Globus pallidus (tissue), 1 donor: ENCODE measurements around the gene TMEM164.

ENCODE experiments used
- DNase-seq: peaks from one replicate; pipeline ENCODE4 v3.0.0-alpha.2; 2015; ENCODE audit warnings: low spot score

Gene TMEM164

GRCh38 chrX:110167952-110168451, 165.1 kb downstream of the TMEM164 start:
- DNase-seq, result no peak

- DNase-seq, result no peak
These were observed 165.7 kb downstream of the TMEM164 start for GRCh38 chrX:110168585-110168984.

GRCh38 chrX:110170029-110170428, 167.1 kb downstream of the TMEM164 start:
- no peak for DNase-seq

GRCh38 chrX:110171442-110171841, 168.5 kb downstream of the TMEM164 start:
- DNase-seq, result no peak

- no peak for DNase-seq
These were observed 169.3 kb downstream of the TMEM164 start for GRCh38 chrX:110172215-110172614.

- no peak for DNase-seq
These were observed 170.6 kb downstream of the TMEM164 start for GRCh38 chrX:110173192-110174175.

- DNase-seq, result no peak
These were observed 172.2 kb downstream of the TMEM164 start for GRCh38 chrX:110175146-110175545.

- no peak for DNase-seq
These were observed 172.8 kb downstream of the TMEM164 start for GRCh38 chrX:110175696-110176095.

GRCh38 chrX:110178179-110178865, 175.4 kb downstream of the TMEM164 start:
- DNase-seq, result no peak

GRCh38 chrX:110180176-110180927, 177.4 kb downstream of the TMEM164 start:
- no peak for DNase-seq

GRCh38 chrX:110180928-110181310, 178.0 kb downstream of the TMEM164 start:
- DNase-seq, result no peak

- no peak for DNase-seq
These were observed 178.7 kb downstream of the TMEM164 start for GRCh38 chrX:110181459-110182137.

GRCh38 chrX:110182362-110182761, 179.4 kb downstream of the TMEM164 start:
- no peak for DNase-seq

- no peak for DNase-seq
These were observed 180.0 kb downstream of the TMEM164 start for GRCh38 chrX:110182865-110183264.

GRCh38 chrX:110183314-110183713, 180.4 kb downstream of the TMEM164 start:
- DNase-seq, result no peak

- DNase-seq, result no peak
These were observed 186.0 kb downstream of the TMEM164 start for GRCh38 chrX:110188701-110189558.

- DNase-seq, result no peak
These were observed 189.6 kb downstream of the TMEM164 start for GRCh38 chrX:110192516-110192915.

- no peak for DNase-seq
These were observed 192.1 kb downstream of the TMEM164 start for GRCh38 chrX:110194977-110195376.

- DNase-seq, result no peak
These were observed 198.9 kb downstream of the TMEM164 start for GRCh38 chrX:110201799-110202198.

GRCh38 chrX:110204986-110205385, 202.1 kb downstream of the TMEM164 start:
- no peak for DNase-seq

GRCh38 chrX:110208092-110208491, 205.2 kb downstream of the TMEM164 start:
- DNase-seq, result no peak
